22Rv1 (cell line): ENCODE measurements around the gene MKNK2.

Experiments used
- ZFX ChIP-seq: fragments of 450-650 bp; IDR thresholded peaks from 2 replicates; pipeline ENCODE4 v1.6.1; 2017; ENCODE audit warnings: antibody characterized with exemption, borderline replicate concordance
- TF ChIP-seq, protein P1 (sequence below): fragments of 450-650 bp; IDR thresholded peaks from 2 replicates; pipeline ENCODE4 v1.5.1; 2017; ENCODE audit warnings: mild to moderate bottlenecking

GRCh38 chr19:1999856-2000515, 51.1 kb downstream of the MKNK2 start:
- TF ChIP-seq, protein P1, sequence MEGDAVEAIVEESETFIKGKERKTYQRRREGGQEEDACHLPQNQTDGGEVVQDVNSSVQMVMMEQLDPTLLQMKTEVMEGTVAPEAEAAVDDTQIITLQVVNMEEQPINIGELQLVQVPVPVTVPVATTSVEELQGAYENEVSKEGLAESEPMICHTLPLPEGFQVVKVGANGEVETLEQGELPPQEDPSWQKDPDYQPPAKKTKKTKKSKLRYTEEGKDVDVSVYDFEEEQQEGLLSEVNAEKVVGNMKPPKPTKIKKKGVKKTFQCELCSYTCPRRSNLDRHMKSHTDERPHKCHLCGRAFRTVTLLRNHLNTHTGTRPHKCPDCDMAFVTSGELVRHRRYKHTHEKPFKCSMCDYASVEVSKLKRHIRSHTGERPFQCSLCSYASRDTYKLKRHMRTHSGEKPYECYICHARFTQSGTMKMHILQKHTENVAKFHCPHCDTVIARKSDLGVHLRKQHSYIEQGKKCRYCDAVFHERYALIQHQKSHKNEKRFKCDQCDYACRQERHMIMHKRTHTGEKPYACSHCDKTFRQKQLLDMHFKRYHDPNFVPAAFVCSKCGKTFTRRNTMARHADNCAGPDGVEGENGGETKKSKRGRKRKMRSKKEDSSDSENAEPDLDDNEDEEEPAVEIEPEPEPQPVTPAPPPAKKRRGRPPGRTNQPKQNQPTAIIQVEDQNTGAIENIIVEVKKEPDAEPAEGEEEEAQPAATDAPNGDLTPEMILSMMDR, result no peak
- no peak for TF ChIP-seq ZFX
